Natural killer cell (primary cell): ENCODE measurements around the gene ITGA7. TPM values are rescaled to one million over a fixed set of nuclear protein-coding genes. Genes with fewer than 3 reads are reported as not detected.

Experiments used
- ATAC-seq, 3 donors: fragments of 150-1000 bp in 2 of 3; fragments of 200-7000 bp in 1 of 3; cut with Tn5 transposase; 1 replicate in 1 of 3; 2 replicates in 2 of 3; pipeline ENCODE4 v1.10.0; 2021; ENCODE audit warnings: mild to moderate bottlenecking in 2 of 3, moderate library complexity in 2 of 3
- DNase-seq, 2 donors: peaks; one replicate each; pipeline versions ENCODE4 v3.0.0 to v3.0.0-alpha.2; 2013 to 2021; ENCODE audit warnings: mixed read lengths in 1 of 2
- H3K27ac ChIP-seq: one replicate; pipeline ENCODE4 v1.5.1; 2013; ENCODE audit warnings: mild to moderate bottlenecking, low read length
- H3K27me3 ChIP-seq: one replicate; pipeline ENCODE4 v1.6.1; 2013; ENCODE audit warnings: low read length; ENCODE audit not compliant: control insufficient read depth, insufficient read depth
- H3K36me3 ChIP-seq: one replicate; pipeline ENCODE4 v1.6.1; 2013; ENCODE audit warnings: low read length; ENCODE audit not compliant: control insufficient read depth, insufficient read depth
- H3K4me1 ChIP-seq: one replicate; pipeline ENCODE4 v1.6.1; 2013; ENCODE audit warnings: low read length; ENCODE audit not compliant: control insufficient read depth, insufficient read depth
- H3K4me3 ChIP-seq: one replicate; pipeline ENCODE4 v1.5.1; 2013; ENCODE audit warnings: low read length
- H3K9me3 ChIP-seq: one replicate; pipeline ENCODE4 v1.6.1; 2013; ENCODE audit warnings: low read length; ENCODE audit not compliant: control insufficient read depth, insufficient read depth
- H3K27ac Mint-ChIP-seq, 2 donors: one replicate each; pipeline ENCODE4 v1.8.0; 2022; ENCODE audit warnings: mild to moderate bottlenecking in 2 of 2, mixed read lengths in 2 of 2, moderate library complexity in 1 of 2
- H3K27me3 Mint-ChIP-seq, 2 donors: one replicate each; pipeline ENCODE4 v1.8.0; 2022; ENCODE audit warnings: low read depth in 2 of 2, mixed read lengths in 2 of 2
- H3K36me3 Mint-ChIP-seq: one replicate; pipeline ENCODE4 v1.8.0; 2022; ENCODE audit warnings: mixed read lengths
- H3K4me1 Mint-ChIP-seq, 2 donors: one replicate each; pipeline ENCODE4 v1.8.0; 2022; ENCODE audit warnings: mixed read lengths in 2 of 2
- H3K4me3 Mint-ChIP-seq: one replicate; pipeline ENCODE4 v1.8.0; 2022; ENCODE audit warnings: mild to moderate bottlenecking, moderate library complexity, mixed read lengths
- H3K9me3 Mint-ChIP-seq, 2 donors: one replicate each; pipeline ENCODE4 v1.8.0; 2022; ENCODE audit warnings: mixed read lengths in 2 of 2
- CTCF ChIP-seq: fragments of 200-600 bp; IDR thresholded peaks from one replicate; pipeline ENCODE4 v1.8.0; 2022; ENCODE audit warnings: antibody characterized with exemption
- WGBS: methylation state at CpG from one replicate; pipeline ENCODE4 v1.1.7; 2013; ENCODE audit warnings: missing lambda C conversion rate; ENCODE audit not compliant: insufficient coverage; 5-methylcytosine and 5-hydroxymethylcytosine counted together
- intact Hi-C: fragments of 100-400 bp; cut with micrococcal nuclease; formaldehyde crosslinking; loops from one replicate; pipeline ENCODE4 v1.14.2; 2022
- total RNA-seq, 4 donors: library from RNA; stranded (reverse); fragments of 120-200 nt in 1 of 4; gene quantifications; one replicate each; pipeline versions ENCODE4 v1.2.3 to v1.2.4, GENCODE V29; 2013 to 2022

The ITGA7 gene
- total RNA-seq, 3 donors from 2014 or later (not counting 1 experiment from before 2014, with no cell fraction given), result 2.8 to 4.6 (median 4.3) TPM

GRCh38 chr12:55715169-55715764 lies 7.6 kb upstream of the ITGA7 start:
- Mint-ChIP-seq H3K4me3 (peak overlapping the region; percentile 97), H3K27ac (peak overlapping the region; percentile 96 to 98), H3K9me3 (no peaks in the 10 kb centered on the region), H3K4me1 (peaks cover 12 to 28% of the 10 kb centered on the region in 2 donors), H3K36me3 (no peaks in the 10 kb centered on the region), H3K27me3 (peaks cover 0 to 3% of the 10 kb centered on the region in 2 donors)
- H3K4me1 ChIP-seq, result peaks cover 28% of the 10 kb centered on the region
- WGBS, result 89% methylated on average over 7 of the region's 7 CpGs
- peak overlapping the region; percentile 73 for H3K27ac ChIP-seq
- no peak for TF ChIP-seq CTCF
- ATAC-seq, result no peak
- H3K27me3 ChIP-seq, result no peaks in the 10 kb centered on the region
- no peak for DNase-seq
- peaks cover 9% of the 10 kb centered on the region for H3K36me3 ChIP-seq
- H3K9me3 ChIP-seq, result no peaks in the 10 kb centered on the region
- H3K4me3 ChIP-seq, result peak overlapping the region; percentile 87
- intact Hi-C loops, result no loop called here

- Histone ChIP-seq H3K27me3 (peaks cover 3% of the 10 kb centered on the region), H3K36me3 (no peaks in the 10 kb centered on the region), H3K4me1 (peaks cover 23% of the 10 kb centered on the region), H3K27ac (no peak overlapping the region), H3K4me3 (no peak overlapping the region), H3K9me3 (no peaks in the 10 kb centered on the region)
- H3K4me3 Mint-ChIP-seq, result peak overlapping the region; percentile 36
- H3K27ac Mint-ChIP-seq, result no peak overlapping the region
- no peak for TF ChIP-seq CTCF
- no peaks in the 10 kb centered on the region for H3K36me3 Mint-ChIP-seq
- WGBS, result 100% methylated on average over 1 of the region's 2 CpGs
- H3K4me1 Mint-ChIP-seq, result peaks cover 10 to 28% of the 10 kb centered on the region in 2 donors
- DNase-seq, result no peak
- H3K9me3 Mint-ChIP-seq, result no peaks in the 10 kb centered on the region
- intact Hi-C loops, result no loop called here
- H3K27me3 Mint-ChIP-seq, result peaks cover 13 to 14% of the 10 kb centered on the region in 2 donors
- ATAC-seq, result no peak
These were observed 6.0 kb upstream of the ITGA7 start for GRCh38 chr12:55713721-55714120.

GRCh38 chr12:55712700-55713415 lies 5.2 kb upstream of the ITGA7 start:
- H3K4me1 Mint-ChIP-seq, result peaks cover 17 to 30% of the 10 kb centered on the region in 2 donors
- DNase-seq (no peak), ATAC-seq (no peak)
- H3K27me3 Mint-ChIP-seq, result peaks cover 21% of the 10 kb centered on the region in 2 donors
- TF ChIP-seq CTCF, result no peak
- H3K36me3 ChIP-seq, result no peaks in the 10 kb centered on the region
- no peak overlapping the region for H3K4me3 ChIP-seq
- intact Hi-C loops, result no loop called here
- 78% methylated on average over 1 of the region's 1 CpG for WGBS
- H3K27ac ChIP-seq, result no peak overlapping the region
- peaks cover 32% of the 10 kb centered on the region for H3K4me1 ChIP-seq
- H3K4me3 Mint-ChIP-seq, result no peak overlapping the region
- H3K9me3 Mint-ChIP-seq, result no peaks in the 10 kb centered on the region
- no peaks in the 10 kb centered on the region for H3K9me3 ChIP-seq
- H3K27me3 ChIP-seq, result peaks cover 8% of the 10 kb centered on the region
- H3K27ac Mint-ChIP-seq, result no peak overlapping the region
- no peaks in the 10 kb centered on the region for H3K36me3 Mint-ChIP-seq
